Neuronal stem cell (in vitro differentiated cells): ENCODE data around the gene HAND2.
A peak's percentile ranks its signal among the peaks of the same experiment; 100 is the strongest.

Experiments used
- DNase-seq: peaks from one replicate; pipeline ENCODE4 v3.0.0-alpha.2; 2013; ENCODE audit warnings: low spot score
- H2AFZ ChIP-seq: one replicate; pipeline ENCODE4 v1.6.1; 2013; ENCODE audit warnings: mild to moderate bottlenecking, low read length, inconsistent platforms
- H2AK5ac ChIP-seq: 2 replicates; pipeline ENCODE4 v1.6.1; 2013; ENCODE audit warnings: low read depth, mild to moderate bottlenecking, inconsistent platforms, low read length, moderate library complexity, mixed read lengths
- H2BK120ac ChIP-seq: 2 replicates; pipeline ENCODE4 v1.6.1; 2013; ENCODE audit warnings: low read depth, mild to moderate bottlenecking, inconsistent platforms, low read length, moderate library complexity, mixed read lengths
- H2BK12ac ChIP-seq: one replicate; pipeline ENCODE4 v1.6.1; 2013; ENCODE audit warnings: low read length, inconsistent platforms
- H2BK15ac ChIP-seq: 2 replicates; pipeline ENCODE4 v1.6.1; 2013; ENCODE audit warnings: mild to moderate bottlenecking, low read length, inconsistent platforms, mixed read lengths
- H2BK5ac ChIP-seq: one replicate; pipeline ENCODE4 v1.6.1; 2013; ENCODE audit warnings: inconsistent platforms, mild to moderate bottlenecking, low read length, moderate library complexity
- H3K14ac ChIP-seq: one replicate; pipeline ENCODE4 v1.6.1; 2013; ENCODE audit warnings: low read length, inconsistent platforms
- H3K18ac ChIP-seq: 2 replicates; pipeline ENCODE4 v1.6.1; 2013; ENCODE audit warnings: low read length, inconsistent platforms
- H3K23ac ChIP-seq: 2 replicates; pipeline ENCODE4 v1.6.1; 2013; ENCODE audit warnings: low read depth, mild to moderate bottlenecking, mixed read lengths, low read length, inconsistent platforms; ENCODE audit not compliant: poor library complexity
- H3K27ac ChIP-seq: replicated peaks from 3 replicates; pipeline ENCODE4 v1.5.1; 2013; ENCODE audit warnings: low read length, inconsistent platforms
- H3K27me3 ChIP-seq, 3 experiments: 2 replicates each; pipeline ENCODE4 v1.6.1; 2013; ENCODE audit warnings: low read length in 3 of 3, mild to moderate bottlenecking in 2 of 3, inconsistent platforms in 1 of 3, low read depth in 1 of 3, mixed read lengths in 1 of 3, moderate library complexity in 1 of 3; ENCODE audit not compliant: control insufficient read depth in 3 of 3, insufficient read depth in 3 of 3
- H3K36me3 ChIP-seq, 2 donors: replicated peaks in 1 of 2; 2 replicates each; pipeline ENCODE4 v1.6.1; 2013; ENCODE audit warnings: low read length in 2 of 2; ENCODE audit not compliant: control insufficient read depth in 2 of 2, insufficient read depth in 2 of 2
- H3K4ac ChIP-seq: 2 replicates; pipeline ENCODE4 v1.6.1; 2013; ENCODE audit warnings: inconsistent platforms, mild to moderate bottlenecking, low read length, moderate library complexity
- H3K4me1 ChIP-seq, 2 donors: 1 replicate in 1 of 2; 2 replicates in 1 of 2; pipeline ENCODE4 v1.6.1; 2013; ENCODE audit warnings: low read length in 2 of 2, low read depth in 1 of 2; ENCODE audit not compliant: control insufficient read depth in 2 of 2, insufficient read depth in 1 of 2
- H3K4me2 ChIP-seq: one replicate; pipeline ENCODE4 v1.6.1; 2013; ENCODE audit warnings: mild to moderate bottlenecking, low read length, inconsistent platforms; ENCODE audit not compliant: insufficient read depth, poor library complexity, severe bottlenecking
- H3K4me3 ChIP-seq, 2 donors: 2 replicates each; pipeline ENCODE4 v1.5.1; 2013; ENCODE audit warnings: low read length in 2 of 2, mild to moderate bottlenecking in 2 of 2, inconsistent platforms in 1 of 2, moderate library complexity in 1 of 2
- H3K79me1 ChIP-seq: one replicate; pipeline ENCODE4 v1.6.1; 2013; ENCODE audit warnings: low read depth, mild to moderate bottlenecking, inconsistent platforms, low read length, moderate library complexity
- H3K9ac ChIP-seq: one replicate; pipeline ENCODE4 v1.6.1; 2013; ENCODE audit warnings: mild to moderate bottlenecking, low read depth, low read length, inconsistent platforms; ENCODE audit not compliant: poor library complexity
- H3K9me3 ChIP-seq, 2 donors: replicated peaks in 1 of 2; 2 replicates each; pipeline versions ENCODE3 to v1.6.1; 2013; ENCODE audit warnings: low read length in 2 of 2, mild to moderate bottlenecking in 2 of 2, inconsistent platforms in 1 of 2, low read depth in 1 of 2, mixed read lengths in 1 of 2, moderate library complexity in 1 of 2; ENCODE audit not compliant: control insufficient read depth in 2 of 2, insufficient read depth in 1 of 2
- H4K8ac ChIP-seq: one replicate; pipeline ENCODE4 v1.6.1; 2013; ENCODE audit warnings: low read depth, mild to moderate bottlenecking, inconsistent platforms, low read length, moderate library complexity
- H4K91ac ChIP-seq: one replicate; pipeline ENCODE4 v1.6.1; 2013; ENCODE audit warnings: low read length, low read depth, mild to moderate bottlenecking, inconsistent platforms; ENCODE audit not compliant: poor library complexity
- WGBS, 2 donors: extraction: QIAGEN DNeasy Blood & Tissue Kit; methylation state at CpG; one replicate each; pipeline ENCODE4 v1.1.7; 2013; ENCODE audit warnings: missing lambda C conversion rate in 2 of 2, mixed read lengths in 1 of 2; ENCODE audit not compliant: insufficient read length in 2 of 2, insufficient replicate concordance in 1 of 2; ENCODE audit errors: extremely low coverage in 2 of 2; 5-methylcytosine and 5-hydroxymethylcytosine counted together

HAND2 gene

GRCh38 chr4:173494013-173494970 lies 35.7 kb downstream of the HAND2 start:
- DNase-seq, result no peak
- Histone ChIP-seq H3K4ac (no peak overlapping the region), H2BK5ac (no peak overlapping the region), H3K4me2 (peak overlapping the region; percentile 69), H3K4me1 (no peaks in the 10 kb centered on the region), H3K4me3 (peak overlapping the region; percentile 32 to 71), H3K9me3 (no peaks in the 10 kb centered on the region), H4K8ac (no peak overlapping the region), H2BK15ac (no peak overlapping the region), H3K14ac (no peak overlapping the region), H3K79me1 (no peaks in the 10 kb centered on the region), H3K36me3 (no peaks in the 10 kb centered on the region), H2AFZ (peak overlapping the region; percentile 89), H2BK12ac (no peak overlapping the region), H4K91ac (no peak overlapping the region), H3K23ac (no peak overlapping the region), H3K18ac (no peak overlapping the region), H2AK5ac (no peak overlapping the region), H3K27ac (no peak overlapping the region), H3K27me3 (peaks cover 0 to 68% (median 18%) of the 10 kb centered on the region in 3 experiments), H3K9ac (no peak overlapping the region), H2BK120ac (no peak overlapping the region)
- WGBS, 2 donors, result no CpG with 5 or more reads among the region's 40 CpGs

DNA sequence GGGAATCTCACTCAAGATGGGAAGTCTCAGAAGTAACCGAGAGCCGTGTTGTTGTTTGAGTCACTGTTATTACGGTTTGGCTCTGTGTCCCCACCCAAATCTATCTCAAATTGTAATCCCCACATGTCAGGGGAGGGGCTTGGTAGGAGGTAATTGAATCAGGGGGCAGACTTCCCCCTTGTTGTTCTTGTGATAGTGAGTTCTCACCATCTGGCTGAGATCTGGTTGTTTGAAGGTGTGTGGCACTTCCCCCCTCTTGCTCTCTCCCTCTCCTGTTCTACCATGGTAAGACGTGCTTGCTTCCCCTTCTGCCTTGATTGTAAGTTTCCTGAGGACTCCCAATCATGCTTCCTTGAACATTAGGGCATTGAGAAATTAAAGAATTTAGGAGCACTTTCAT lies 37.0 kb downstream of the HAND2 start:
- Histone ChIP-seq H2BK5ac (no peak overlapping the region), H4K8ac (no peak overlapping the region), H4K91ac (no peak overlapping the region), H3K9me3 (no peaks in the 10 kb centered on the region), H3K4me1 (no peaks in the 10 kb centered on the region), H3K27me3 (peaks cover 0 to 60% (median 10%) of the 10 kb centered on the region in 3 experiments), H3K14ac (no peak overlapping the region), H3K79me1 (no peaks in the 10 kb centered on the region), H3K36me3 (no peaks in the 10 kb centered on the region), H3K4me3 (no peak overlapping the region), H3K18ac (no peak overlapping the region), H3K9ac (no peak overlapping the region), H2AFZ (no peak overlapping the region), H2BK12ac (no peak overlapping the region), H3K4me2 (no peak overlapping the region), H3K27ac (no peak overlapping the region), H2AK5ac (no peak overlapping the region), H3K4ac (no peak overlapping the region), H2BK120ac (no peak overlapping the region), H3K23ac (no peak overlapping the region), H2BK15ac (no peak overlapping the region)
- WGBS, 2 donors, result no CpG with 5 or more reads among the region's 4 CpGs
- no peak for DNase-seq

DNA sequence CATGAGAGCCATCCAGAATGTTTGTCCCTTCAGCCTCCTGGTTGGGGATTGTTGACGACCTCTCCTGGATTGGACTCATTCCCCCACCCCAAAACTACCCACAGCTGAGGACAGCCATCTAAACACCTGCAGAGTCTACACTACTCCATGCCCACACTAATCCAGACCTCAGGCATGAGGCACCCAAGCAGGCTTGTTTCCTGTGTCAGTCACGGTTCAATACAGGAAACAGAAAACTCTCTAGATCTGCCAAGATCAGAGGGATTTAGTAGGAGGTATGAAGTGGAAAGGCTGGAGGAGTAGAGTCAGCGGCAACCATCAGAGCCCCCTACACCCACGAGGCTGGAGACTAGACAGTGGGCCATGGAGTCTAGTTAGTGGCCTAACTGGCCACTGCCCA lies 37.7 kb downstream of the HAND2 start:
- Histone ChIP-seq H3K14ac (no peak overlapping the region), H3K27ac (no peak overlapping the region), H2AK5ac (no peak overlapping the region), H3K23ac (no peak overlapping the region), H4K91ac (no peak overlapping the region), H3K36me3 (no peaks in the 10 kb centered on the region), H2BK12ac (no peak overlapping the region), H2BK120ac (no peak overlapping the region), H2BK15ac (no peak overlapping the region), H3K4me1 (no peaks in the 10 kb centered on the region), H4K8ac (no peak overlapping the region), H2AFZ (no peak overlapping the region), H3K4me3 (no peak overlapping the region), H3K18ac (no peak overlapping the region), H3K79me1 (no peaks in the 10 kb centered on the region), H3K4me2 (no peak overlapping the region), H3K9me3 (no peaks in the 10 kb centered on the region), H3K4ac (no peak overlapping the region), H3K27me3 (peaks cover 0 to 58% (median 10%) of the 10 kb centered on the region in 3 experiments), H2BK5ac (no peak overlapping the region), H3K9ac (no peak overlapping the region)
- no CpG with 5 or more reads among the region's 4 CpGs for WGBS, 2 donors
- no peak for DNase-seq

GRCh38 chr4:173490817-173491528 lies 39.1 kb downstream of the HAND2 start:
- Histone ChIP-seq H3K14ac (no peak overlapping the region), H3K27ac (no peak overlapping the region), H3K23ac (no peak overlapping the region), H2BK12ac (no peak overlapping the region), H3K18ac (no peak overlapping the region), H2BK120ac (no peak overlapping the region), H3K4ac (no peak overlapping the region), H3K4me2 (peak overlapping the region; percentile 32), H4K8ac (no peak overlapping the region), H3K79me1 (no peaks in the 10 kb centered on the region), H2BK15ac (no peak overlapping the region), H3K9me3 (no peaks in the 10 kb centered on the region), H3K36me3 (no peaks in the 10 kb centered on the region), H2AK5ac (no peak overlapping the region), H2AFZ (no peak overlapping the region), H4K91ac (no peak overlapping the region), H3K9ac (no peak overlapping the region), H3K27me3 (peaks cover 0 to 52% (median 10%) of the 10 kb centered on the region in 3 experiments), H3K4me1 (no peaks in the 10 kb centered on the region), H2BK5ac (no peak overlapping the region), H3K4me3 (no peak overlapping the region)
- no CpG with 5 or more reads among the region's 4 CpGs for WGBS, 2 donors
- DNase-seq, result no peak
